ENCODE data around the gene ABLIM2. TPM values are rescaled to one million over a fixed set of nuclear protein-coding genes. Genes with fewer than 3 reads are reported as not detected.

ABLIM2 gene
- total and polyA plus RNA-seq, 7 experiments from 2014 or later, result 0.22 to 5.8 (median 3.1) TPM

DNA sequence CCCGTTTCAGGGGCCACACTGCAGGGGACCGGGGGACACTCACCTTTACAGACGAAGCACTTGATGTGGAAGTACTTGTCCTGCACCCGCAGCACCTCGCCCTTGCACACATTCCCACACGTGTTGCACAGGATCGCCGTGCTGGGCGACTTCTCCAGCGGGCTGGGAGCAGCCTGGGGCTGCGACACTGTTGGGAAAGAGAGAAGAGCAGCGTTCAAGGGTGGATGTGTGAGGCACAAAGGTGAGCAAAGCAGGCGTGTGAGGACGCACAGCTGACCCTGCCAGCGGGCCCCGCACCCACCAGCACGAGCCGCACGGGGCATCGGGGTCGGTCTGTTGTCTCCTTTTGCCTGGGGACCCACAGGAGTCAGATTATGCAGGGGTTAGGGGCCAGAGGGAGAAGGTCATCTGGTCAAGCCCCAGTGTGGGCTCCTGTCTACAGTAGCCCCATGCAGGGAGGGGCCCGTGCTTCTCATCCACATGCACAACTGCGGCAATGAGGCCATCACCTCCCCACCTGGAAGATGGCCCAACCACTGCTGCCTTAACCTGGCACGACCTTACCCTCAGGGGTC, 52.1 kb downstream of the ABLIM2 start:
- H3K9me3 Mint-ChIP-seq, result no peaks in the 10 kb centered on the region
- CTCF ChIA-PET, result interaction anchor here (0.6 to 0.7 kb wide), 2 partner anchors 306 to 366 kb away, joined by 3 to 4 read pairs; no protein-coding TSS in a partner anchor
- no peak overlapping the region for H3K4me3 Mint-ChIP-seq
- no peak overlapping the region for H3K27ac Mint-ChIP-seq
- no peaks in the 10 kb centered on the region for H3K9me3 ChIP-seq (ENCODE audit: control insufficient read depth in 2 of 3, low read length in 3 of 3)
- ATAC-seq, result no peak
- no peak overlapping the region for H3K4me3 ChIP-seq (ENCODE audit: low read length)
- intact Hi-C loops (cut with micrococcal nuclease), result no loop called here
- no peak for DNase-seq
- H3K4me1 Mint-ChIP-seq, result no peaks in the 10 kb centered on the region
- POLR2A ChIA-PET, result no interaction called here
- peaks cover 0 to 4% (median 0%) of the 10 kb centered on the region in 5 donors for H3K36me3 Mint-ChIP-seq
- H3K36me3 ChIP-seq (ENCODE audit: control insufficient read depth in 2 of 3, insufficient read depth in 3 of 3, low read length in 3 of 3), result no peaks in the 10 kb centered on the region
- peaks cover 0 to 4% (median 0%) of the 10 kb centered on the region in 5 donors for H3K27me3 Mint-ChIP-seq
- no peak overlapping the region for H3K27ac ChIP-seq (ENCODE audit: low read depth, low read length)
- H3K4me1 ChIP-seq (ENCODE audit: control insufficient read depth in 2 of 2, insufficient read depth in 2 of 2, low read length in 2 of 2), result no peaks in the 10 kb centered on the region
- H3K27me3 ChIP-seq (ENCODE audit: control insufficient read depth in 2 of 2, insufficient read depth in 2 of 2, low read length in 2 of 2), result no peaks in the 10 kb centered on the region

DNA sequence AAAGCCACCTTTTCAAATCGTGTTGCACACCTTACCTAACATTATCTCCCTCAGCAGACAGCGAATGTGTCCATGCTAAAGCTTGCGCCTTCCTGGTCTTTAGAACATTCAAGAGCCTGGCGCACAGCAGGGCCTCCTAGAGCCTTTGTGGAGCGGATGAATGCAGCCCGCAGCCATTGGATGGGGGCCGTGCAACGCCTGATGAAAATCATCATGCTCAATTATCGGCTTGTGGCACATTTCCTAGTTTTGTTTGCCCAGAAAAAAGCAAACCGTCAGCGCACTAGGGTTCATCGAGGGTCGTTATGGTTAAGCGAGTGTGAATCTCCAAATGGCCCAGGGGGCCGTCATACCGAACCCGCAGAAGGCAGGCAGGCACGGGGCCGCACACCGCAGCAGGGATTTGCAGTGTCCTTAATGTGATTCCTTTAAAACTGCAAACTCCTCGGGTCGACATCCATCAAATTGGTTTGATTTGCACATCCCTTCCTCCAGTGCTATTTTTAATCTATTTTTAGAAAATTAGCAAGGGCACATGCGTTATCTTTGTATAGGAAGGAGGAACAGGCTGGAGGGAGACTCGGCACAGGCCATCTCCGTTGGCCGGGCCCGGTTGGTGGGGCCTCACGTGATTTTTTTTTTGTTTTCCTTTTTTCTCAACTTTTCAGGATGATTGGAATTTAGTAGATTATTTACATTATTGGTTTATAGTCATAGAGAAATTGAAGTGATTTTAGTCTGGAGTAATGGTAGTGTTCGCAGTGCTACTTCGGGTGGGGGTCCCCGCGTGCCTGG, 53.1 kb downstream of the ABLIM2 start:
- Histone ChIP-seq H3K27me3 (ENCODE audit: control insufficient read depth in 2 of 2, insufficient read depth in 2 of 2, low read length in 2 of 2) (no peaks in the 10 kb centered on the region), H3K4me1 (ENCODE audit: control insufficient read depth in 2 of 2, insufficient read depth in 2 of 2, low read length in 2 of 2) (no peaks in the 10 kb centered on the region), H3K9me3 (ENCODE audit: control insufficient read depth in 2 of 3, low read length in 3 of 3) (no peaks in the 10 kb centered on the region), H3K4me3 (ENCODE audit: low read length) (no peak overlapping the region), H3K27ac (ENCODE audit: low read depth, low read length) (no peak overlapping the region), H3K36me3 (ENCODE audit: control insufficient read depth in 2 of 3, insufficient read depth in 3 of 3, low read length in 3 of 3) (no peaks in the 10 kb centered on the region)
- ATAC-seq, result no peak
- H3K27ac Mint-ChIP-seq, result no peak overlapping the region
- H3K4me3 Mint-ChIP-seq, result no peak overlapping the region
- DNase-seq, result no peak
- H3K27me3 Mint-ChIP-seq, result peaks cover 0 to 4% (median 0%) of the 10 kb centered on the region in 5 donors
- no peaks in the 10 kb centered on the region for H3K4me1 Mint-ChIP-seq
- H3K36me3 Mint-ChIP-seq, result peaks cover 0 to 4% (median 3%) of the 10 kb centered on the region in 5 donors
- no peaks in the 10 kb centered on the region for H3K9me3 Mint-ChIP-seq
- POLR2A ChIA-PET, result no interaction called here
- intact Hi-C loops (cut with micrococcal nuclease), result no loop called here
- CTCF ChIA-PET, result no interaction called here

DNA sequence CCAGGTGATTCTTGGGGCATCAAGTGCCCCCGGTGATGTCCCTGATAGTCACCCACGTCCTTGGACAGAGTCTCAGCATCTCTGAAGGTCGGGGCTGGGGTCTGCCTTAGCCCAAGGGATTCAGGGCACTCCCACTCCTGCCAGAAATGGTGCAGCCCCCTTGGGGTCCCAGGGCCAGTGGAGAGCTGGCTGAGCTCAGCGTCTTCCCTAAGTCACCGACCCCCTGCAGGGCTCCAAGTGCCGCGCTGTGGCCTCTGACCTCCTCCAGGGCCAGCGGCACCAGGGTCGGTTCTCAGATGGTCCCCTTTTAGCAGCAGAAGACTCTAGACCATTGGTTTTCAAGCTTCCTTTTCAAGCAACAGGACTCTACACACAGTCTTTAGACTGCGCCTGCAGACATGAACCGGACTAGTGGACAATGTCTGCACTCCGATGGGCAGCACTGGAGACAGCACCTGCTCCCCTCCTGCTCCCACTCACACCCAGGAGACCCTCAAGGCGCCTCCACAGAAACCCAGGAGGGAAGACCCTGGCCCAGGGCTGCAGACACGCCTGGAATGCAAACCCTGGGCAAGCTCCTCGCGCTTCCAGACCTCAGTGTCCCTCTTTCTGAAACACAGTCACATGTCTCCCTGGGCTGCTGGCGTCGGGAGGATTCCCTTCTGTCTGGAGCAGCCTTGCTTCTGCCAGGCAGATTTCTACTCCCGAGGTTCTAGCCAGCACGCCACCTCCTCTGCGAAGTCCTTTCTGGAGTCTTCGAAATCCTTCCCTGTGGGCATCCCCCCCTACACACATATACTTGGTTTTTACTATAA, 53.9 kb downstream of the ABLIM2 start:
- Histone ChIP-seq H3K4me3 (ENCODE audit: low read length) (no peak overlapping the region), H3K4me1 (ENCODE audit: control insufficient read depth in 2 of 2, insufficient read depth in 2 of 2, low read length in 2 of 2) (no peaks in the 10 kb centered on the region), H3K27ac (ENCODE audit: low read depth, low read length) (no peak overlapping the region), H3K36me3 (ENCODE audit: control insufficient read depth in 2 of 3, insufficient read depth in 3 of 3, low read length in 3 of 3) (no peaks in the 10 kb centered on the region), H3K9me3 (ENCODE audit: control insufficient read depth in 2 of 3, low read length in 3 of 3) (no peaks in the 10 kb centered on the region), H3K27me3 (ENCODE audit: control insufficient read depth in 2 of 2, insufficient read depth in 2 of 2, low read length in 2 of 2) (no peaks in the 10 kb centered on the region)
- no peaks in the 10 kb centered on the region for H3K4me1 Mint-ChIP-seq
- no peak for ATAC-seq
- H3K9me3 Mint-ChIP-seq, result no peaks in the 10 kb centered on the region
- ChIA-PET CTCF (interaction anchor here (0.8 kb wide), 1 partner anchor 72 kb away, joined by 5 read pairs; no protein-coding TSS in a partner anchor), POLR2A (no interaction called here)
- peaks cover 0 to 4% (median 0%) of the 10 kb centered on the region in 5 donors for H3K27me3 Mint-ChIP-seq
- no peak overlapping the region for H3K4me3 Mint-ChIP-seq
- H3K27ac Mint-ChIP-seq, result no peak overlapping the region
- intact Hi-C loops (cut with micrococcal nuclease), result no loop called here
- H3K36me3 Mint-ChIP-seq, result peaks cover 0 to 4% (median 3%) of the 10 kb centered on the region in 5 donors
- no peak for DNase-seq

DNA sequence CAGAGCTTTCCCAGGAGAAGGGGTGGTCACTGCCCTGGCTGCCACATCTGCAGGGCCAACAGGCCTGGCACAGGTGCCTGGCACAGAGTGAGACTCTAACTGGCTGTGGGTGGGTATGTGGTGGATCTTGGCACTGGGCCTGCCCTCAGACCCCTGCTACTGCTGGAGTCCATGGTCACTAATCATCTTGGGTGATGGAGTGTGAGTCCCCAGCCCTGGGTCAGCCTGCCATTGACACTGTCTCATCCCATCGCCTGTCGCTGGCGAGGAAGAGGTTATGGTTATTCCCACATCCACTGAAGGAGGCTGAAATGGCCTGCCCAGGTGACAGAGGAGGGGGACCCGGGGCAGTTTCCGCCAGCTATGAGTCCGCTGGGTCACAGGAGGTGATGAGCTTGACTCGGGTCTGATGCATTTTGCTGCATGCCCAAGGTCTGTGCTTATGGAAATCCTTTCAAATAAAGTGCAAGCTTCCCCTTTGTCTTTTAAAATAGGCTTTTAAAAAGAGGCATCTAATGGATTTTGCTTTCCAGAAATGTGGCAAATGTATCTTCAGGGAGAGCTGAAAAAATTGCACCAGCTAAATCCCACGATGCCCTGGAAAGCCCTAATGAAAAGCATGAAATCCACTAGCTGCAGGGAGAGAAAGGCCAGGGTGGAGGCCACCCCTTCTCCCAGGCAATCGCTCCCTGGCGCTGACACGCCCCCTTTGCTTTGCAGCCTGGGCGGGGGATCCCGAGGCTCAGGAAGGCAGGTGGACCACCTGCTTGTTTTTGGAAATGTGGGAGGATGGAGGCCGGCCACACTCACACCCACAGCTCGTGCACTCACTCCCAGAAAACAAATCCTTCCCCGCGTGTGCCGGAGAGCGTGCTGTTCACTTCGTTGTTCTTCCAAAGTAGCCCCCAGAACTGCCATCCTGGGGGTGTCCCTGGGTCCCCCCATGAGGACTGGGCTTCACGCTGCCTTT, 54.9 kb downstream of the ABLIM2 start:
- Histone ChIP-seq H3K27me3 (ENCODE audit: control insufficient read depth in 2 of 2, insufficient read depth in 2 of 2, low read length in 2 of 2) (no peaks in the 10 kb centered on the region), H3K4me1 (ENCODE audit: control insufficient read depth in 2 of 2, insufficient read depth in 2 of 2, low read length in 2 of 2) (no peaks in the 10 kb centered on the region), H3K4me3 (ENCODE audit: low read length) (no peak overlapping the region), H3K36me3 (ENCODE audit: control insufficient read depth in 2 of 3, insufficient read depth in 3 of 3, low read length in 3 of 3) (no peaks in the 10 kb centered on the region), H3K9me3 (ENCODE audit: control insufficient read depth in 2 of 3, low read length in 3 of 3) (no peaks in the 10 kb centered on the region), H3K27ac (ENCODE audit: low read depth, low read length) (no peak overlapping the region)
- Mint-ChIP-seq H3K4me3 (no peak overlapping the region), H3K27me3 (peaks cover 0 to under 1% (median 0%) of the 10 kb centered on the region in 5 donors), H3K9me3 (no peaks in the 10 kb centered on the region), H3K4me1 (no peaks in the 10 kb centered on the region), H3K27ac (no peak overlapping the region), H3K36me3 (peaks cover 0 to 4% (median 3%) of the 10 kb centered on the region in 5 donors)
- ATAC-seq (no peak), DNase-seq (no peak)
- intact Hi-C loops (cut with micrococcal nuclease), result no loop called here
- CTCF ChIA-PET, result interaction anchor here (0.8 kb wide), 1 partner anchor 73 kb away, joined by 5 read pairs; no protein-coding TSS in a partner anchor
- POLR2A ChIA-PET, result no interaction called here

DNA sequence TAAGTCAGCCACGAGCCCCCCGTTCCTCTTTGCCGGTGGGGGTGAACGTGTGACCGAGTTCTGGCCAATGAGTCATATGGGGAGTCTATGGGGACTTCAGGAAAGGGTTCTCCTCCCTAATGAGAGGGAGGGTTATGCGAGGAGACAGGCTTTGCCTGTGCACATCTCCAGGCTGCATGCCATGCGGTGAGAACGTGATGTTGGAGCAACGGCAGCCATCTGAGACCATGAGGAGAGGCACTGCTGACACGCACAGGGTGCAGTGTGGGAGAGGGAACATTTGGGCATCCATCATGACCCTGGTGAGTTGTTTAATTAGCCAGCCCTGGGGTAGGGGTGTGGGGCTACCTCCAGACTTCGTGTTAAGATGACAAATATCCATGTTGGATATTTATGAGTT, 55.8 kb downstream of the ABLIM2 start:
- H3K27ac ChIP-seq (ENCODE audit: low read depth, low read length), result no peak overlapping the region
- no peaks in the 10 kb centered on the region for H3K27me3 ChIP-seq (ENCODE audit: control insufficient read depth in 2 of 2, insufficient read depth in 2 of 2, low read length in 2 of 2)
- no peak for ATAC-seq
- Mint-ChIP-seq H3K27ac (no peak overlapping the region), H3K4me1 (no peaks in the 10 kb centered on the region), H3K36me3 (peaks cover 0 to 4% (median 3%) of the 10 kb centered on the region in 5 donors), H3K27me3 (no peaks in the 10 kb centered on the region), H3K4me3 (no peak overlapping the region), H3K9me3 (no peaks in the 10 kb centered on the region)
- ChIA-PET POLR2A (no interaction called here), CTCF (no interaction called here)
- no peak for DNase-seq
- no peak overlapping the region for H3K4me3 ChIP-seq (ENCODE audit: low read length)
- intact Hi-C loops (cut with micrococcal nuclease), result no loop called here
- H3K36me3 ChIP-seq (ENCODE audit: control insufficient read depth in 2 of 3, insufficient read depth in 3 of 3, low read length in 3 of 3), result no peaks in the 10 kb centered on the region
- H3K4me1 ChIP-seq (ENCODE audit: control insufficient read depth in 2 of 2, insufficient read depth in 2 of 2, low read length in 2 of 2), result no peaks in the 10 kb centered on the region
- no peaks in the 10 kb centered on the region for H3K9me3 ChIP-seq (ENCODE audit: control insufficient read depth in 2 of 3, low read length in 3 of 3)

DNA sequence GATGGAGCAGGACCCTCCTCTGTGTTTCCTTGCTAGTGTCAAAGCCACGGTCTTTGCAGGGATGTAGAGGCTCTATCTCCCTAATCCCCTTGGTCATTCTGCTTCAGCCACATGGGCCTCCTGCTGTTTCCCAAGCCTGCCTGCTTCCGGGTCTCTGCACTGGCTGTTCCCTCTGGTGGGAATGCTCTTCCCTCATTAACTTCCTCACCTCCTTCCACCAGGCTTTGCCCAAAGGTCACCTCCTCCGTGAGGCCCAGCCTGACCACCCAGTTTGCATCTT, 56.6 kb downstream of the ABLIM2 start:
- Mint-ChIP-seq H3K9me3 (no peaks in the 10 kb centered on the region), H3K36me3 (peaks cover 0 to 4% (median 3%) of the 10 kb centered on the region in 5 donors), H3K4me3 (no peak overlapping the region), H3K4me1 (no peaks in the 10 kb centered on the region), H3K27ac (no peak overlapping the region), H3K27me3 (no peaks in the 10 kb centered on the region)
- ATAC-seq, result no peak
- no peak for DNase-seq
- Histone ChIP-seq H3K4me1 (ENCODE audit: control insufficient read depth in 2 of 2, insufficient read depth in 2 of 2, low read length in 2 of 2) (no peaks in the 10 kb centered on the region), H3K9me3 (ENCODE audit: control insufficient read depth in 2 of 3, low read length in 3 of 3) (no peaks in the 10 kb centered on the region), H3K27me3 (ENCODE audit: control insufficient read depth in 2 of 2, insufficient read depth in 2 of 2, low read length in 2 of 2) (no peaks in the 10 kb centered on the region), H3K4me3 (ENCODE audit: low read length) (no peak overlapping the region), H3K27ac (ENCODE audit: low read depth, low read length) (no peak overlapping the region), H3K36me3 (ENCODE audit: control insufficient read depth in 2 of 3, insufficient read depth in 3 of 3, low read length in 3 of 3) (no peaks in the 10 kb centered on the region)
- intact Hi-C loops (cut with micrococcal nuclease), result no loop called here
- POLR2A ChIA-PET, result no interaction called here
- CTCF ChIA-PET, result no interaction called here
